Measurements from ENCODE around the gene PITPNM3. TPM values are rescaled to one million over a fixed set of nuclear protein-coding genes. Genes with fewer than 3 reads are reported as not detected.

PITPNM3 gene
- total RNA-seq, 1 donor from 2014 or later, result 1.3 TPM

DNA sequence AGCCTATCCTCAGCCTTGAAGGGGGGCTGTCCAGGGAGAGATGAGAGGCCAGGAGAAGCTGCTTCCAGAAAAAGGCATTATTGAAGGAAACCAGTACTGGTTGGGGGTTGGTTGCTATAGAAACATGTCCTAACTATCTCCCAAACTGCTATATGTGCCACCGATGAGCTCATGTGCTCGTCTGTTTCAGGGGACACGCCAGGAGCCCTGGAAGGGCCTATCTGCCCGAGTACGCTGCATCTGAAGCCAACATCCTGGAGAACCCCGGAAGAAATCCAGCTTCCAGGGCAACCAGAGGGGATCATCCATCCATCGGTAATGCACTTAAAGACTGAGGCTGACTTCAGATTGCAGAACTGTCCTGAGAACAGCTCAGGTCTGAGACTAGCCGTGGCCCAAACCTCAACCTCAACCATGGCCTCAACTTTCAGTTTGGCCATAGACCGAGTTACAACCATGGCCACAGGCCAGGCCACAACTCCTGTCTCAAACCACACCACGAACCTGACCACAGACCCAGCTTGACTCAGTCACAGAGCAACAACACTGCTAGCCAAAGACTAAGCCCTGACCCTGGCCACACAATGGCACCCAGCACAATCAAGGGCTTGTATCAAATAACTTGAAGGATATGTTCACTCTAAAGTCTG lies 10.2 kb downstream of the PITPNM3 start:
- TF ChIP-seq, protein P1, sequence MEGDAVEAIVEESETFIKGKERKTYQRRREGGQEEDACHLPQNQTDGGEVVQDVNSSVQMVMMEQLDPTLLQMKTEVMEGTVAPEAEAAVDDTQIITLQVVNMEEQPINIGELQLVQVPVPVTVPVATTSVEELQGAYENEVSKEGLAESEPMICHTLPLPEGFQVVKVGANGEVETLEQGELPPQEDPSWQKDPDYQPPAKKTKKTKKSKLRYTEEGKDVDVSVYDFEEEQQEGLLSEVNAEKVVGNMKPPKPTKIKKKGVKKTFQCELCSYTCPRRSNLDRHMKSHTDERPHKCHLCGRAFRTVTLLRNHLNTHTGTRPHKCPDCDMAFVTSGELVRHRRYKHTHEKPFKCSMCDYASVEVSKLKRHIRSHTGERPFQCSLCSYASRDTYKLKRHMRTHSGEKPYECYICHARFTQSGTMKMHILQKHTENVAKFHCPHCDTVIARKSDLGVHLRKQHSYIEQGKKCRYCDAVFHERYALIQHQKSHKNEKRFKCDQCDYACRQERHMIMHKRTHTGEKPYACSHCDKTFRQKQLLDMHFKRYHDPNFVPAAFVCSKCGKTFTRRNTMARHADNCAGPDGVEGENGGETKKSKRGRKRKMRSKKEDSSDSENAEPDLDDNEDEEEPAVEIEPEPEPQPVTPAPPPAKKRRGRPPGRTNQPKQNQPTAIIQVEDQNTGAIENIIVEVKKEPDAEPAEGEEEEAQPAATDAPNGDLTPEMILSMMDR (conservative IDR thresholded peaks at IDR 0.05; ENCODE audit: low read depth, low read length), result no peak

DNA sequence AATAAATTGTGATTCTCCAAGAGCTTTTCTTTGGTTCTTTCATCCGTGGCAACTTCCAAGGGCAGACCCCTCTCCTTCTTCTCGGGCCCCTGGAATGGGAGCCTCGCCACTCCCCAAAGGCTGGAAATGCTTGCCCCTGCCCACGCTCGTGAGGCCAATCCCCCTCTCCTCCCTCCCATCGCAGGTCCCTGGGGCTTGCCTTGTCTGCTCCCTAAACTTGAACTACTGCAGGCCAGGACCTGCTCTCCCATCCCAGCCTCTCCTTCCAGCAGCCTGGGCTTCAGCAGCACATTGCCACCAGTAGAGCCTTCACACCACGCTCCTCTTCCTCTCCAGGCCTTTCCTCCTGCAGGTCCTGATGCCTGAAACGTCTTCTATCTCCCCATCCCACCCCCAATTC lies 11.1 kb downstream of the PITPNM3 start:
- TF ChIP-seq, protein P1 (conservative IDR thresholded peaks at IDR 0.05; ENCODE audit: low read depth, low read length), result no peak
- no peak for DNase-seq (ENCODE audit: low read depth)
- H3K4me3 ChIP-seq (ENCODE audit: low read depth, low read length), result no peak overlapping the region

More for the DNA sequence above, 10.2 kb downstream of the PITPNM3 start:
- no peak for DNase-seq (ENCODE audit: low read depth)
- no peak overlapping the region for H3K4me3 ChIP-seq (ENCODE audit: low read depth, low read length)

DNA sequence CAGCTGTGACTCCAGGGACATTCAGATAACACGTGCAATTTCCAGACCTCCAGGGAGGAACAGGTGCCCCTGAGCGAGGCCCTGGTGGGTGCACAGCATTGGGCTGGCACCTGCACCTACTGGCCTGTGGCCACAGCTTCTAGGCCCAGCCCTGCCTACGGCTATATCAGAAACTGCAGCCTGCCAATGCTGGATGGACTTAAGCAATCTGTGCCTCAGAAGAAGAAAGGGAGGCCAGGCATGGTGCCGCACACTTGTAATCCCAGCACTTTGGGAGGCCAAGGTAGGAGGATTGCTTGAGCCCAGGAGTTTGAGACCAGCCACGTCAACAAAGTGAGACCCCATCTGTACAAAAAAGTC lies 12.4 kb downstream of the PITPNM3 start:
- H3K4me3 ChIP-seq (ENCODE audit: low read depth, low read length), result no peak overlapping the region
- TF ChIP-seq, protein P1 (conservative IDR thresholded peaks at IDR 0.05; ENCODE audit: low read depth, low read length), result no peak
- DNase-seq (ENCODE audit: low read depth), result no peak

GRCh38 chr17:6543079-6544010 lies 13.0 kb downstream of the PITPNM3 start:
- H3K4me3 ChIP-seq (ENCODE audit: low read depth, low read length), result no peak overlapping the region
- TF ChIP-seq, protein P1 (conservative IDR thresholded peaks at IDR 0.05; ENCODE audit: low read depth, low read length), result no peak
- no peak for DNase-seq (ENCODE audit: low read depth)

GRCh38 chr17:6542577-6542976 lies 13.8 kb downstream of the PITPNM3 start:
- H3K4me3 ChIP-seq (ENCODE audit: low read depth, low read length), result no peak overlapping the region
- TF ChIP-seq, protein P1 (conservative IDR thresholded peaks at IDR 0.05; ENCODE audit: low read depth, low read length), result no peak
- no peak for DNase-seq (ENCODE audit: low read depth)

DNA sequence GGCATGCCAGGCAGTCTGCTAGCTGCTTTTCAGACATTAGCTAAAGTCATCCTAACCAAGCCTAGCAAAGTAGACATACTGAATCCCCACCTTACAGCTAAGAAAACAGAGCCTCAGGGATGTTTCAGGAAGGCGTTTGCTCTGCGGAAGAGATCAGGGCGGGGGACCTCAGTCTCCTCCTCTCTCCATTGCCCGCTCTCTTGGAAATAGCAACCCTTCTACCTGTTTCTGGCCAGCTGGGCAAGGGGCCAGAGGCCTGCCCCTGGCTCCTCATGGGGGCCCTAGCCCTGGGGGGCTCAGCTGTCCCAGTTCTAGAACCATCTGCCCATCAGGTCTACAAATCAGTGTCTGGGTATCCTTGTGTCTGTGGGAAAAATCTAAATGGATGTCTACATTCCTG lies 14.5 kb downstream of the PITPNM3 start:
- no peak for DNase-seq (ENCODE audit: low read depth)
- TF ChIP-seq, protein P1 (conservative IDR thresholded peaks at IDR 0.05; ENCODE audit: low read depth, low read length), result no peak
- H3K4me3 ChIP-seq (ENCODE audit: low read depth, low read length), result no peak overlapping the region
